Type B pancreatic cell (in vitro differentiated cells): Measurements from ENCODE around the gene ACOT9. TPM values are rescaled to one million over a fixed set of nuclear protein-coding genes. Genes with fewer than 3 reads are reported as not detected.

Experiments
- DNase-seq: peaks from one replicate; pipeline ENCODE4 v3.0.0; 2021; ENCODE audit warnings: mixed read lengths; ENCODE audit not compliant: unreplicated experiment; ENCODE audit errors: extremely low spot score
- H3K27ac Mint-ChIP-seq: 2 replicates; pipeline ENCODE4 v1.8.0; 2021; ENCODE audit warnings: mild to moderate bottlenecking, mixed read lengths
- H3K27me3 Mint-ChIP-seq: 2 replicates; pipeline ENCODE4 v1.8.0; 2021; ENCODE audit warnings: mixed read lengths
- H3K36me3 Mint-ChIP-seq: 2 replicates; pipeline ENCODE4 v1.8.0; 2021; ENCODE audit warnings: mixed read lengths
- H3K4me1 Mint-ChIP-seq: one replicate; pipeline ENCODE4 v1.8.0; 2021; ENCODE audit warnings: mixed read lengths; ENCODE audit not compliant: unreplicated experiment
- H3K4me3 Mint-ChIP-seq: 2 replicates; pipeline ENCODE4 v1.8.0; 2021; ENCODE audit warnings: mild to moderate bottlenecking, mixed read lengths
- H3K9me3 Mint-ChIP-seq: 2 replicates; pipeline ENCODE4 v1.8.0; 2021; ENCODE audit warnings: mixed read lengths
- total RNA-seq: library from RNA; stranded (reverse); gene quantifications from 2 replicates; pipeline ENCODE4 v1.2.1, GENCODE V29; 2021; ENCODE audit warnings: low replicate concordance
- TF ChIP-seq, protein P1 (sequence below): fragments of 200-600 bp; sonication (generic); conservative IDR thresholded peaks from 2 replicates; pipeline ENCODE4 v1.5.0; 2021; ENCODE audit warnings: antibody characterized with exemption, mild to moderate bottlenecking

The ACOT9 gene
- total RNA-seq, 1 donor from 2014 or later = 37.9 TPM

DNA sequence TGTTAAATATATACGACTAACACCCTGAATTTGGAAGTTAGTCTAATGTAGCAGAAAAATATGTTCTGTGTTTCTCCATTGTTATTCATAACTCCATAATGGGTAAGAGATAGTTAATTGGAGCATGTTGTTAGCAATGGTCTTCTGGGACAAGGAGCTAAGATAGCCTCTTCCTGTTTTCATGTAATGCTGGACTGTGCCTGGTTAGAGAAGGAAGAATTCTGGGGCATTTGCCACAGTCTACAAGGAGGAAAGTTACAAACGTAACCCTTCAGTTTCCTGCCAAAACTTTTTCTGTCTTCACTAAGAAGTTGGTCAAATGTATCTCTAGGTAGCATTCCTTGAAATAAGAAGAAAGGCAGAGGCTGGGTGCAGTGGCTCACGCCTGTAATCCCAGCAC, 70.0 kb downstream of the ACOT9 start:
- no peaks in the 10 kb centered on the region for H3K27me3 Mint-ChIP-seq
- TF ChIP-seq, protein P1, sequence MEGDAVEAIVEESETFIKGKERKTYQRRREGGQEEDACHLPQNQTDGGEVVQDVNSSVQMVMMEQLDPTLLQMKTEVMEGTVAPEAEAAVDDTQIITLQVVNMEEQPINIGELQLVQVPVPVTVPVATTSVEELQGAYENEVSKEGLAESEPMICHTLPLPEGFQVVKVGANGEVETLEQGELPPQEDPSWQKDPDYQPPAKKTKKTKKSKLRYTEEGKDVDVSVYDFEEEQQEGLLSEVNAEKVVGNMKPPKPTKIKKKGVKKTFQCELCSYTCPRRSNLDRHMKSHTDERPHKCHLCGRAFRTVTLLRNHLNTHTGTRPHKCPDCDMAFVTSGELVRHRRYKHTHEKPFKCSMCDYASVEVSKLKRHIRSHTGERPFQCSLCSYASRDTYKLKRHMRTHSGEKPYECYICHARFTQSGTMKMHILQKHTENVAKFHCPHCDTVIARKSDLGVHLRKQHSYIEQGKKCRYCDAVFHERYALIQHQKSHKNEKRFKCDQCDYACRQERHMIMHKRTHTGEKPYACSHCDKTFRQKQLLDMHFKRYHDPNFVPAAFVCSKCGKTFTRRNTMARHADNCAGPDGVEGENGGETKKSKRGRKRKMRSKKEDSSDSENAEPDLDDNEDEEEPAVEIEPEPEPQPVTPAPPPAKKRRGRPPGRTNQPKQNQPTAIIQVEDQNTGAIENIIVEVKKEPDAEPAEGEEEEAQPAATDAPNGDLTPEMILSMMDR = no peak
- no peak for DNase-seq
- H3K4me1 Mint-ChIP-seq = peaks cover 10% of the 10 kb centered on the region
- H3K9me3 Mint-ChIP-seq = no peaks in the 10 kb centered on the region
- H3K4me3 Mint-ChIP-seq = no peak overlapping the region
- H3K36me3 Mint-ChIP-seq = peaks cover 34% of the 10 kb centered on the region
- no peak overlapping the region for H3K27ac Mint-ChIP-seq

DNA sequence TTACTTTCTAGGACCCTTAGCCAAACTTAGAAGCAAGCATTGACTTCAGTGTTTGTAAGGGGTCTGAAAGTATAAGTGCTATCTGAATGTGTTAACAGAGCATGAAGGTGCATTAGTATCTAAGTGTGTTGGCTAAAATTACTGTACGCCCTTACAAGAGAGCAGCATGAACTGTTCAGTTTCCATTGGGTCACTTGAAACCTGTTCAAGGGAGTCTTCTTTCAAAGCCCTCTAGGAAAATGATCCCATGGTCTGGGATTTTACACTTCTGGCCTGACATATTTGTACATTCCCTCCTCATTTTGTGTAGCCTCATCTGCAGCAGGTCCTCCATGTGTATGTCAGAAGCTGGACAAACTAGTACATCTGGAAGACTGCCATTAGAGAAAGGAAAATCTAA, 72.5 kb downstream of the ACOT9 start:
- Mint-ChIP-seq H3K4me3 (no peak overlapping the region), H3K27me3 (no peaks in the 10 kb centered on the region), H3K27ac (no peak overlapping the region), H3K36me3 (peaks cover 30% of the 10 kb centered on the region), H3K4me1 (peaks cover 13% of the 10 kb centered on the region), H3K9me3 (no peaks in the 10 kb centered on the region)
- no peak for DNase-seq
- TF ChIP-seq, protein P1 = no peak

GRCh38 chrX:23668335-23668734, 74.7 kb downstream of the ACOT9 start:
- DNase-seq = no peak
- no peaks in the 10 kb centered on the region for H3K27me3 Mint-ChIP-seq
- H3K27ac Mint-ChIP-seq = peak overlapping the region; percentile 76
- peaks cover 13% of the 10 kb centered on the region for H3K4me1 Mint-ChIP-seq
- no peaks in the 10 kb centered on the region for H3K9me3 Mint-ChIP-seq
- H3K36me3 Mint-ChIP-seq = peaks cover 22% of the 10 kb centered on the region
- TF ChIP-seq, protein P1 = no peak
- H3K4me3 Mint-ChIP-seq = peak overlapping the region; percentile 94

- H3K9me3 Mint-ChIP-seq = no peaks in the 10 kb centered on the region
- TF ChIP-seq, protein P1 = no peak
- DNase-seq = peak; percentile 95
- H3K36me3 Mint-ChIP-seq = peaks cover 20% of the 10 kb centered on the region
- no peaks in the 10 kb centered on the region for H3K27me3 Mint-ChIP-seq
- peak within 1 kb of the TSS; percentile 76 for H3K27ac Mint-ChIP-seq
- H3K4me3 Mint-ChIP-seq = peak within 1 kb of the TSS; percentile 94
- H3K4me1 Mint-ChIP-seq = peaks cover 13% of the 10 kb centered on the region
These were observed 75.6 kb downstream of the ACOT9 start, which contains the start of gene PRDX4 for GRCh38 chrX:23667239-23668177. PRDX4 (plus strand) TSS chrX:23667493; CDS start chrX:23667571, 78 bp downstream.

GRCh38 chrX:23666282-23666681, 76.8 kb downstream of the ACOT9 start:
- Mint-ChIP-seq H3K4me1 (peaks cover 13% of the 10 kb centered on the region), H3K9me3 (no peaks in the 10 kb centered on the region), H3K27ac (no peak overlapping the region), H3K4me3 (peak overlapping the region; percentile 61), H3K36me3 (peaks cover 9% of the 10 kb centered on the region), H3K27me3 (no peaks in the 10 kb centered on the region)
- no peak for DNase-seq
- TF ChIP-seq, protein P1 = no peak
